Endometrial microvascular endothelial cells (primary cell): ENCODE data around the gene RNASEL. TPM values are rescaled to one million over a fixed set of nuclear protein-coding genes. Genes with fewer than 3 reads are reported as not detected.
"Not testable (repeated sequence)": the region's sequence is repeated elsewhere in the genome, so short reads cannot be mapped to it uniquely, and the experiment has no call there.

ENCODE experiments used
- in situ Hi-C: cut with HindIII; loops from 2 replicates; pipeline ENCODE4 v1.10.0; 2017; ENCODE audit warnings: low sequenced_read_pairs, low pct_unique_long_range_greater_than_20kb; ENCODE audit errors: inconsistent ontology term
- total RNA-seq: library from RNA; depleted of rRNA; stranded (reverse); fragments of >200 nt; gene quantifications from one replicate; pipeline ENCODE4 v1.2.3, GENCODE V29; 2015; ENCODE audit errors: inconsistent ontology term

Gene RNASEL
- total RNA-seq, 1 donor from 2014 or later: 2.6 TPM

DNA sequence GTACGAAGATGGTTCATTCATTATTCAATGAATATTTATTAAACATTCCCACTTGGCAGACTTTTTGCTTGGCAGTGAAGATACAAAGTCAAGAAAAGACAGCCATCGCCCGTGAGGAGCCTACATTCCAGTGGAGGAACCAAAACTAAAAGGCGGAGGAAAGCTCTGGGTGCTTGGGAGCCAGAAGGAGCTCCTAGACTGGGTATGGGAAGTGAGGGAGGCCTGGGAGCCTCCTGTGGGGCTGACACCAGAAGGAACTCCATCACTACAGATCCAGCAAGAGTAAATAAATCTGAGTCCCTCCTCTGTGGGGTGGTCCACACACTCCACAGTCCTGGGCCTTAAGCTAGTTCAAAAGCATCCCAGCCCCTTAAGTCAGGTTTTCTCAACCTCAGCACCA is 14.9 kb downstream of the RNASEL start:
- in situ Hi-C loops: no loop called here

DNA sequence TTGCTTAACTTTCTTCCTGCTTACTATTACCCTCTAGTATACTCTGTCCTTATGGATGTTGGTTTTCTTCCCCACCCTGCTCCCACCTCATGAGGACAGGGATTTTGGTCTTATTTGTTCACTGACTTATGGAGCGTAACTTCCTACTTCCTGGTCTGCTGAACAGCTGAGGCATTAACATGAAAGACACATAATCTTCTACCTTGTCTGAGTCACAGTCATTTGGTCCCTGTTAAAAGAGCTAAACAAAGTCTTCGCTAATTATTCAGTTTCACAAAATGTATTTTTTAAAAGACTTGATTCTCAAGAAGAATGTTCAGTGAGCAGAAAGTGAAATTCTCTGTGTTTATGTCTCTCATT is 18.5 kb downstream of the RNASEL start:
- in situ Hi-C loops: no loop called here

DNA sequence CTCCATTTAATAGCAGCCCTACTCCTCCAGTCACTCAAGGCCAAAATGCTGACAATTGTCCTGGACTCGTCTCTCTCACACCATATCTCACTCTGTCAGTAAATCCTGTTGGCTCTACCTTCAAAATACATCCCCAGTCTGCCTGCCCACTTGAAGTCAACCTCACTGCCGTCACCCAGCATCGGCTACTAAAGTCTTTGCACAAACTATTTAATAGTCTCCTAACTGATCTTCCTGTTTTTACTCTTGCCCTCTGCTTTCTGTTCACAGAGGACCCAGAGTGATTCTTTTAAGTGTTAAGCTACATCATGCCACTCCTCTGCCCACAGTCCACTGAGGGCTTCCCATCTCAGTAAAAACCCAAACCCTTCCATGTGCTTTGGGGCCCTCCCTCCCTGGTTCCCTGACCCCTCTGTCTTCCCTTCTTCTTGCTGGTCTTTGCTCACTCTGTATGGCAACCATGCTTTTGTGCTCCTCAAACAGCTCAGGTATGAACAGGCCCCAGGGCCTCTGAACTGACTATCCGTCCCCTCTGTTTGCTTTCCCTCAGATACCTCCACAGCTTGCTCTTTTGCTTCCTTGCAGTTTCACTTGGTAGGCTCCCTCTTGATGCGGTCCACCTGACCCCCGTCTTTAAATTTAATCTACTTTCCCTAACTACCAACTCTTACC is 19.0 kb downstream of the RNASEL start:
- in situ Hi-C loops: no loop called here

DNA sequence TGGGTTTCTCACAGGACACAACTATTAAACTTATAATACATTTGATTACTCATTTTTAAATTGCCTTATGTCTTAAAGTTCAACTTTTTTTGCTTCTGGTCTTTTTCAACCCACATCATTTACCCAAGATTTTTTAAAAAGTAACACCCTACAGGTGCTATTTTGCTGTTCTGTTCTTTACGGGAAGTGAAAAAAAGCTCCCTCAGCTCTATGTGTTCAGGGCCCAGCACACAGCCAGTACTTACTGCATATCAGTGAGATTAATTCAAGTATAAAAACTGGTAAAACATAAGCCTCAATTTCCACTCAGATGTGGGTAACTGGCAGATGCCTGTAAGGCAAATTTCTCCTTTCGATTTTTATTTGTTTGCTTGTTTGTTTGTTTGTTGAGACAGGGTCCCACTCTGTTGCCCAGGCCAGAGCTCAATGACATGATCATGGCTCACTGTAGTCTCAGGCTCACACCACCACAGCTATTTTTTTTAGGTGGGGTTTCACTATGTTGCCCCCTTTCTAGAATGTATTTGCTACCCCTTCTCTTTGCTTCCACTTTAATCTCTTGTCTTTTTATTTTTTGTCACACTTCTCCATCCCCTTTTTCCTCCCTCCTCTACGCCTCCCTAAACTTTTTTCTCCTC is 20.3 kb downstream of the RNASEL start:
- in situ Hi-C loops: no loop called here

DNA sequence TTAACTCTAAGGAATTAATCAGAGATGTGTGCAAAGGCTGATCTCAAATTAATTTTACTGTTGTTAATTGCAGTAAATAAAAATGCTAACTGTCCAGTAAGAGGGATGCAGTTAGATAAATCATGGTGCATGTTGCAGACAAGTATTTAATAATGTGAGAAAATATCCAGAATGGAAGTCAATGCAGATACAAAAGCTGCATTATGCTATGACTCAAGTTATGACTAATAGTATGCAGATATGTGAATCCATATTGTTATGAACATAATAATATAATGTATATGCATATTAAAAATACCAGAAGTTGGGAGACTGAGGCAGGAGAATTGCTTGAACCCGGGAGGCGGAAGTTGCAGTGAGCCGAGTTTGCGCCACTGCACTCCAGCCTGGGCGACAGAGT is 21.4 kb downstream of the RNASEL start:
- in situ Hi-C loops: no loop called here

DNA sequence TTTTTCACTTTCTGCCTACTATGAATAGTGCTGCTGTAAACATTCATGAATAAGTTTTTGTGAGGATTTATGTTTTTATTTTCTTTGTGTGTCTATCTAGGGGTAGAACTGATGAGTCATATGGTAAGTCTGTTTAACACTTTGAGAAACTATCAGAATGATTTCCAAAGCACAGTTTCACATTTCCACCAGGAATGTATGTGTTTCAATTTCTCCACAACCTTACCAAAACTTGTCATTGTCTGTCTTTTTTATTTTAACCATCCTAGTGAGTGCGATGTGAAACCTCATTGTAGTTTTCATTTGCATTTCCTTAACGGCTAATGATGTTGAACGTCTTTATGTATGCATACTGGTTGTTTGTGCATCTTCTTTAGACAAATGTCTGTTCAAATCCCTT is 23.5 kb downstream of the RNASEL start:
- in situ Hi-C loops: no loop called here

DNA sequence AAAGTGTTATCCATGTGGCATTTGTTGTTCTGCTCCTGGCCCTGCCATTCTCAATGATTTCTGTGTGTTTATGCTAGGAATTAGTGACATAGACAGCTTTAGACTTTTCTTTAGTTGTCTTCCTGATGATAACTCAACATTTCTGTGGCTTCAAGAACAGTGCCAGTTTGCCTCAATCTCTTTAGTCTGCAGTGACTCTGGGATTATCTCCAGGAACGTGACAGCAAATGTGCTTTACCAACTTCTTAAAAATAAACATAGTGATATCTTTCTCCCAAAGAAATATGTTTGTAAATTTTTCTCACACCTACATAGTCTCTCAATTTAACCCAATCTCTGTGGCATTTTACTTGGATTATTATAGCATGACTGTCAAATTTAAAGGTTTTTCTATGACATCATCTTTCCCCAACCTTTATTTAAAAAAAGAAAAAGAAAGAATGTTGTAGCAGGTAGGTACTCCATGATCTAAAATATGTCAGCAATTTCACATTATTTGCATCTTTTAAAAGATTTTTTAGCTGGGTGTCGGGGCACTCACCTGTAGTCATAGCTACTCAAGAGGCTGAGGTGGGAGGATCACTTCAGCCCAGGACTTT is 24.6 kb downstream of the RNASEL start:
- in situ Hi-C loops: no loop called here

DNA sequence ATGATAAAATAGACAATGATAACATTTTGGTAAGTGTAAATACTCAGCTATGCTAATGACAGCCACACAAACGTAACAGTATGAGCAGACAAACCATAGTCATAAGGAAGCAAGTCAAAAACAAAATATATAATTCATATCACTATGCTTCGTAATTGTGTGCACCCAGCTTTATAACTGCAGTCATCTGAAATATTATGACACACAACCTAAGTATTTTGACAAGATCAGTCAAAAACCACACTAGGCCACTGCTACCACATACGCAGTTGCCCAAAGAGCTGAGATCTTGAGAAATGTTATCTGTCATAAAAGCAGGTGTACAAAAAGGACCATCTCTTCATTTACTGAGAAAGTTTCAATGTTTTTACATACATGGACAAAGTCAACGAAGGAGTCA is 26.0 kb downstream of the RNASEL start:
- in situ Hi-C loops: no loop called here

DNA sequence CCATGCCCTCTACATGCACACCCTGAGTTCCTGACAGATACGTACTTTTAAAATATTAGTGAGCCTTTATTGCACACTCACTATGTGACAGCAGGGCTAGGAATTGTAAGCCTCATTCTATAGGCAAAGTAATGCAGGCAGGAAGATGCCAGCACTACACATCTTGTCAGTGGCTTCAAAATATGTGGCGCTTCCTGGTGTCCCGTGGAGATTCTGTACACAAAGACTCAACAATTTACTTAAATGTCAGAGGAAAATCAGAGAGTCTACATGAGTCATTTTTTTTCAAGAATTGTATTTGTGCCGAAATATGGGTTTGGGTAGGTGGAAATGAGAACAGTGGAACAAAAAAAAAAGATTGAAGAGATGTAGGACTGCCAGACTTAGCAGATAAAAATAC is 27.6 kb downstream of the RNASEL start:
- in situ Hi-C loops: no loop called here

DNA sequence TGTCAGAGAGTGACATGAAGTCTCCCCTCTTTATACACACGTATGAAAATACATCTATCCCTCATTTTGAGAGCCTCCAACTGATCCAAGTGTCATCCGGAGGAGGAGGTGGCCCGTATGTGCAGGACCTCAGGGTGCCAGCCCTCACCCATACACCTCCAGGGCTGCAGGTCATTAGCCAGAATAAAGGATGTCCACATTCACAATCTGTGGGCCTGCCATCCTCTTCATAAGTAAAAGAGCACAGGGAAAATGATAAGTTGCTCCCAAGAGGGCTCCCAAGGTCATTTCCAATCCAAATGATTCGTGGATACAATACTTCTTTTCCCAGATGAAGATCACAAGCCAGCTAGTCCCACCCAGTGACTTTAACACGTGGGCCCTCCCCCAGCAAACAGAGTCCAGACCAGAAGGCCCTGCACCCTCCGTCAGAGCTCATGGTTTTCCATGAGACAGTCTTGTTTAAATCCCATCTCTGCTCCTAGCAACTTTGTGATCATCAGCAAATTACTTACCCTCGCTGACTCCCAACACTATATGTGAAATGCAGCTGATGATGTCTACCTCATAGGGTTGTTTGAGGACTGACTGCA is 28.6 kb downstream of the RNASEL start:
- in situ Hi-C loops: no loop called here

DNA sequence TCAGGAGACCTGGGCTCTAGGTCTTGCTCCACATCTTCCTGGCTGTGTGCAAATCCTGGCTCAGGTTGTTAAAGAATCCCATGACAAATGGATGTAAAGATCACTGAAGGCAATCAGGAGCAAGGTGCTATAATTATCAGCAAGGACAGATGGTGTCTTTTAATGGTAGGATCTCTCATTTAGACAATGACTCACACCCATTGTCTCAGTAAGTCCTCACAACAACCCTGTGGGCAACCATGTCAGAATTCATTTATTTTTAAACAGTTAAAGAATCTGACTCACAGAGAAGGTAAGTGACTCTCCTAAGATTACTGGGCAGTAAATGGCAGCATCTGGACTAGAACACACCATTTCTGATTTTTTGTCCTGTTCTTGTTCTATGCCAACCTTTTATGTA is 32.8 kb downstream of the RNASEL start:
- in situ Hi-C loops: no loop called here

DNA sequence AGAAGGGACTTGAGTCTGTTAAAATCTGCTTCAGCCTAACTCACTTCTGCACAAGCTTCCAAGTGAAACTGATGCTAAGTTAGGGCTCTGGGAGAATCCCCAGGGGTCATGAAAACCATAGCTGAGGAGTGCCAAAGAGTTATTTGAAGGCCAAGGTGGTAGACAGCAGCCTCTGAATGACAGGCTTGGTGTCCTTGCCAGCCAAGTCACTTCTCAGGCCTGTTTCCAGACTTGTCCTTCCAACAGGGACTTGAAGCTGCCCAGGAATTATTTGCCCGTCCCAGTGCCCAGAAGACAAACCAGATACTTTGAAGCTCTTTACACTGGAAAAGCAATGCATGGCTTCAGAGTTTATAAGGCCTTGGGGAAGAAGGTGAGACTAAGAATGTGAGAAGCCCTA is 33.6 kb downstream of the RNASEL start:
- in situ Hi-C loops: no loop called here

DNA sequence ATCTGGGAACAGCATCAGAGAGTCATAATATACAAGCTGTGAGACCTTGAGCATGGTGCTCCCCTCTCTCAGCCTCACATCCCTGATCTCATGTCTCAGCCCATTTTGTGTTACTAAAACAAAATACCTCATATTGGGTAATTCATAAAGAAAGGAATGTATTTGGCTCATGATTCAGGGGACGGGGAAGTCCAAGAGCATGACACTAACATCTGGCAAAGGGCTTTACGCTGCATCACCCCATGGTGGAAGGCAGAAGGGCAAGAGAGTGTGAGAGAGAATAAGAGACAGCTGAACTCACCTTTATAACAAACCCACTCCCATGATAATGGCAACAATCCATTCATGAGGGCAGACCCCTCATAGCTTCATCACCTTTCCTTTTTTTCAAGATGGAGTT is 36.5 kb downstream of the RNASEL start:
- in situ Hi-C loops: no loop called here

DNA sequence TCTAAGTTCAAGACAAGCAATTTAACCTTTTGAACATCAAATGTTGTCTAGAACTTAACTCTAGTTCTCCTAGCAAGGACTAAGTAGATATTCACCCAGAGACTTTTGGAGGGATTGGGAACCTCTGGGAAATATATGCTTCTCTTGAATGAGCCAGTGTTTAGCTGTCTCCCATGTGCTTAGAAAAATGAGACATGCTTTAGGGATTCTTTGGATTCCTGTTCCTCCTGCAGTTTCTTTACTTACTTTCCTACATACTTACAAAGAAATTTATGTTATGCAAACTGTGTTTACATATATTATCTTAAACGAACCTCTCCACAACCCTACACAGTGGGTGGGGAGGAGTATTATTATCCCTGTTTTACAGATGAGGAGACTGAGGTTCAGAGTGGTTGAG is 39.2 kb downstream of the RNASEL start:
- in situ Hi-C loops: no loop called here

DNA sequence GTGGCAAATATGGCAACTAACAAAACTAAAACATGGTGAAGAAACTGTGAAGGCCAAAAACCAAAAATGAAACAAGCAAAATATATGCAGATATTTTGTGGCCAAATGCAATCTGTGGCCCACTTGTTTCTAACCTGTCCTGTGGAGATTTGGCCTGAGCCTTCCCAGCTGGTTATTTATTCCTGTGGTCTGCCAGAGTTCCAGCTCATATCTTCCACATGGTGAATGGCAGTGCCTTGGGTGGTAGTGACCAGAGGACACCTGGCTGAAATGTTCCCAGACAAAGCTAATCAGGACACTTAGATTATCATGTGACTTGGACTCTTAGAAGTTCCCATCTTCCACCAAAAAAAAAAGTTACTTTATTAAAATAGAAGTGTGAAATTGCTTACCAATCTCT is 39.7 kb downstream of the RNASEL start:
- in situ Hi-C loops: no loop called here

DNA sequence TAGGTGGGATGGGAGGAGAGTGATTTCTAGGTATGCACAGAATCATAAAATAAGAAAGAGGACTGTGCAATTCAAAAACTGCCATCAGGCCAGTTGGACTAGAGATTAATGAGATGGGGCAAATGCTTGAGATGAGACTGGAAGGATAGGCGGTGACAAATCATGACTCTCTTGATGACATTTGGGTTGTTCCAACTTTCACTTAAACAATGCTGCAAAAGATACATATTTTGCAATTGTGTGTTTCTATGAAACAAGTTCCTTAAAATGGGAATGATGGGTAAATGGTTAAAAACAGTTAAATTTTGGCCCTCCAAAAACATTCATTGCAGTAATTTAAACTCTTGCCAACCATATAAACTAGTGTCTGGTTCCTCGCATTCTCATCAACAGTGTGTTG is 55.2 kb downstream of the RNASEL start:
- in situ Hi-C loops: no loop called here

DNA sequence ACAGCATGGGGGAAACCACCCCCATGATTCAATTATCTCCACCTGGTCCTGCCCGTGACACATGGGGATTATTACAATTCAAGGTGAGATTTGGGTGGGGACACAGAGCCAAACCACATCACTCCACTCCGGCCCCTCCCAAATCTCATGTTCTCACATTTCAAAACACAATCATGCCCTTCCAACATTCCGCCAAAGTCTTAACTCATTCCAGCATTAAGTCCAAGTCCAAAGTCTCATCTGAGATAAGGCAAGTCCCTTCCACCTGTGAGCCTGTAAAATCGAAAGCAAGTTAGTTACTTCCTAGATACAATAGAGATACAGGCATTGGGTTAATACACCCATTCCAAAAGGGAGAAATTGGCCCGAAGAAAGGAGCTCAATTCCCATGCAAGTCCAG is 60.9 kb downstream of the RNASEL start:
- in situ Hi-C loops: not testable (repeated sequence)

DNA sequence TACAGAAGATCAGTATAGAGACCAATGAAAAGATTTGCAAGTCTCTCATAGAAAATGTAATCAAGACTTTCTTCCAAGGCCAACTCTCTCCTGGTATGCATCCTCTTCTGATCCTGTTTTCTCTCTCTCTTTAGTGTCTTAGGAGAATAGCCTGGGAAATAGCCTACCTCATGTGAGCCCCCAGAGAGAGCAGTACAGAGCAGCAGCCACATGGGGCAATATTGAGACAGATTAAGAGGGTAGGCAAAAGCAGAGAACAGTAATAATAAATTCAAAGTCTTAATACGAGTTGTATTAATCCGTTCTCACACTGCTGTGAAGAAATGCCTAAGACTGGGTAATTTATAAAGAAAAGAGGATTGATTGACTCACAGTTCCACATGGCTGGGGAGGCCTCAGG is 61.4 kb downstream of the RNASEL start:
- in situ Hi-C loops: no loop called here

DNA sequence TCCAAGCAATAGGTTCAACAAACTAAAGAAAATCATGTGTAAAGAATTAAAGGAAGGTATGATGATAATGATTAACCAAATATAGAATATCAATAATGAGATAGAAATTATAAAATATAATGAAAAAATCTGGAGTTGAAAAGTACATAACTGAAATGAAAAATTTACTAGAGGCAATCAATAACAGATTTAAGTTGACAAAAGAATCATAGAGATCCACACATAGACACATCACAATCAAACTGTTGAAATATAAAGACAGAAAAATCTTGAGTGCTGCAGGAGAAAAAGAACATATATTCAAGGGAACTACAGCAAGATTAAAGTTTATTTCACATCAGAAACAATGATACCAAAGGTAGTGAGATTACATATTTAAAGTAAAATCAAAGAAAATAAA is 63.7 kb downstream of the RNASEL start:
- in situ Hi-C loops: no loop called here
